ENCODE measurements around the gene MAPK1IP1L. TPM values are rescaled to one million over a fixed set of nuclear protein-coding genes. Genes with fewer than 3 reads are reported as not detected.

Gene MAPK1IP1L
- total RNA-seq, 1 donor from 2014 or later = 216 TPM

Other genes starting within 250 kb of the MAPK1IP1L start
- gene GCH1, start 148.8 kb upstream of the MAPK1IP1L start, total RNA-seq = 2.2 and 2.5 TPM in 2 replicates
- 4.0 and 5.3 TPM in 2 replicates for gene WDHD1, start 24.5 kb upstream of the MAPK1IP1L start, total RNA-seq
- 23.9 and 24.7 TPM in 2 replicates for gene SOCS4, start 24.4 kb upstream of the MAPK1IP1L start, total RNA-seq
- 223 and 256 TPM in 2 replicates for gene LGALS3, start 77.6 kb downstream of the MAPK1IP1L start, total RNA-seq
- gene DLGAP5, start 139.9 kb downstream of the MAPK1IP1L start, total RNA-seq = 0.27 and 0.94 TPM in 2 replicates
- gene FBXO34, start 219.8 kb downstream of the MAPK1IP1L start, total RNA-seq = 20.9 and 30.3 TPM in 2 replicates